A549 (cell line): ENCODE results near the gene NEGR1. TPM values are rescaled to one million over a fixed set of nuclear protein-coding genes. Genes with fewer than 3 reads are reported as not detected.

Experiments used
- ATAC-seq, 2 experiments: fragments of 200-7000 bp in 1 of 2; fragments of >200 bp in 1 of 2; cut with Nextera tagmentation in 1 of 2; cut with Tn5 transposase in 1 of 2; 3 replicates each; pipeline versions ENCODE4 v1.8.0 to v1.9.1; 2018 to 2020; ENCODE audit warnings: mild to moderate bottlenecking in 1 of 2, moderate library complexity in 1 of 2
- CTCF ChIA-PET: fragments of 300-600 bp; sonication (Branson Sonifier 250); formaldehyde crosslinking; extraction: SDS; loops from one replicate; lab custom pipeline; 2021; ENCODE audit warnings: antibody characterized with exemption, inconsistent platforms; lab: Yijun Ruan, JAX
- POLR2A ChIA-PET: fragments of 350-600 bp; formaldehyde crosslinking; extraction: SDS; loops from one replicate; lab custom pipeline; 2021; ENCODE audit warnings: antibody characterized with exemption, inconsistent platforms; lab: Yijun Ruan, JAX
- DNase-seq, 2 experiments: peaks; one replicate each; pipeline versions ENCODE4 v3.0.0 to v3.0.0-alpha.2; 2011 to 2016; ENCODE audit warnings: low read depth in 1 of 2, low spot score in 1 of 2
- FAIRE-seq: peaks from 2 replicates; lab custom pipeline; 2011; peaks lifted over from hg19 to GRCh38; lab: Jason Lieb, UNC
- H3K27ac ChIP-seq, 2 experiments: fragments of >200 bp; sonication (Bioruptor Twin); formaldehyde crosslinking; 3 replicates each; pipeline ENCODE4 v1.5.1; 2016 to 2017
- H3K4me1 ChIP-seq: fragments of >200 bp; sonication (Bioruptor Twin); formaldehyde crosslinking; 3 replicates; pipeline ENCODE4 v1.6.1; 2016
- H3K4me2 ChIP-seq: fragments of >200 bp; sonication (Bioruptor Twin); formaldehyde crosslinking; 3 replicates; pipeline ENCODE4 v1.6.1; 2016
- H3K4me3 ChIP-seq: fragments of >200 bp; sonication (Bioruptor Twin); formaldehyde crosslinking; 3 replicates; pipeline ENCODE4 v1.5.1; 2016
- H3K9me3 ChIP-seq: fragments of >200 bp; sonication (Bioruptor Twin); formaldehyde crosslinking; 3 replicates; pipeline ENCODE4 v1.6.1; 2016
- ATOH8 ChIP-seq: fragments of 250-450 bp; sonication (Bioruptor Pico); IDR thresholded peaks from 2 replicates; pipeline ENCODE4 v1.5.0; 2020; ENCODE audit warnings: low read depth, mild to moderate bottlenecking, moderate library complexity
- BHLHE40 ChIP-seq: IDR thresholded peaks from 2 replicates; pipeline ENCODE4 v1.6.1; 2012; ENCODE audit warnings: low read depth, low read length, inconsistent platforms
- CBX2 ChIP-seq: fragments of 200-600 bp; sonication (generic); IDR thresholded peaks from 2 replicates; pipeline ENCODE4 v1.6.1; 2016; ENCODE audit warnings: low read depth, mild to moderate bottlenecking, borderline replicate concordance
- CBX8 ChIP-seq: fragments of 200-600 bp; sonication (generic); IDR thresholded peaks from 2 replicates; pipeline ENCODE4 v1.6.1; 2016
- EHF ChIP-seq: fragments of 250-450 bp; sonication (Bioruptor Pico); IDR thresholded peaks from 2 replicates; pipeline ENCODE4 v1.5.0; 2020; ENCODE audit warnings: mild to moderate bottlenecking
- FOSB ChIP-seq: fragments of 250-450 bp; sonication (Bioruptor Pico); IDR thresholded peaks from 2 replicates; pipeline ENCODE4 v1.5.0; 2020; ENCODE audit warnings: mild to moderate bottlenecking, moderate library complexity
- HOXA7 ChIP-seq: fragments of 250-450 bp; sonication (Bioruptor Pico); IDR thresholded peaks from 2 replicates; pipeline ENCODE4 v1.5.0; 2020; ENCODE audit warnings: mild to moderate bottlenecking, moderate library complexity
- HOXB5 ChIP-seq: fragments of 250-450 bp; sonication (Bioruptor Pico); IDR thresholded peaks from 2 replicates; pipeline ENCODE4 v1.5.0; 2020; ENCODE audit warnings: mild to moderate bottlenecking, moderate library complexity
- JUNB ChIP-seq: fragments of >200 bp; sonication (Bioruptor Twin); formaldehyde crosslinking; IDR thresholded peaks from 2 replicates; pipeline ENCODE4 v1.6.1; 2016
- KDM1A ChIP-seq: fragments of 200-600 bp; sonication (generic); IDR thresholded peaks from 2 replicates; pipeline ENCODE4 v1.6.1; 2016; ENCODE audit warnings: low read depth, mild to moderate bottlenecking
- PBX3 ChIP-seq: IDR thresholded peaks from 2 replicates; pipeline ENCODE4 v1.6.1; 2012
- PHF8 ChIP-seq: fragments of 200-600 bp; sonication (generic); IDR thresholded peaks from 2 replicates; pipeline ENCODE4 v1.6.1; 2016; ENCODE audit warnings: low read depth, mild to moderate bottlenecking, antibody characterized with exemption, moderate library complexity, borderline replicate concordance
- POLR2A ChIP-seq: IDR thresholded peaks from 2 replicates; pipeline ENCODE4 v1.6.1; 2012; ENCODE audit warnings: mild to moderate bottlenecking, low read length
- POLR2AphosphoS2 ChIP-seq: conservative IDR thresholded peaks from 2 replicates; pipeline ENCODE4 v1.6.1; 2012; ENCODE audit warnings: low read length, improper control_type of control experiment, inconsistent platforms
- RCOR1 ChIP-seq: fragments of 150-350 bp; IDR thresholded peaks from 2 replicates; pipeline ENCODE4 v1.6.1; 2014; ENCODE audit warnings: antibody characterized with exemption, low read length, low read depth
- SMC3 ChIP-seq: fragments of >200 bp; sonication (Bioruptor Twin); formaldehyde crosslinking; IDR thresholded peaks from 3 replicates; pipeline ENCODE4 v1.6.1; 2018; ENCODE audit warnings: inconsistent platforms
- SREBF2 ChIP-seq: fragments of 450-650 bp; IDR thresholded peaks from 2 replicates; pipeline ENCODE4 v1.6.1; 2014; ENCODE audit warnings: mild to moderate bottlenecking, moderate library complexity
- TP53 ChIP-seq: fragments of 250-450 bp; sonication (Bioruptor Pico); IDR thresholded peaks from 2 replicates; pipeline ENCODE4 v1.5.0; 2021; ENCODE audit warnings: mild to moderate bottlenecking, moderate library complexity
- ZNF302 ChIP-seq: fragments of 250-450 bp; sonication (Bioruptor Pico); IDR thresholded peaks from 2 replicates; pipeline ENCODE4 v1.9.0; 2021; ENCODE audit warnings: inconsistent platforms, mild to moderate bottlenecking, moderate library complexity
- ZSCAN20 ChIP-seq: fragments of 250-450 bp; sonication (Bioruptor Pico); IDR thresholded peaks from 2 replicates; pipeline ENCODE4 v1.8.0; 2022; ENCODE audit warnings: mild to moderate bottlenecking, moderate library complexity
- WGBS: methylation state at CpG from one replicate; pipeline ENCODE4 v1.1.6; 2017; ENCODE audit errors: missing lambda C conversion rate; 5-methylcytosine and 5-hydroxymethylcytosine counted together
- polyA plus RNA-seq, 4 experiments: library from polyadenylated mRNA; depleted of rRNA in 3 of 4; stranded (reverse); fragments of >200 nt; fragmentation: RNase III in 1 of 4; extraction: RNeasy Plus Mini Kit Qiagen cat#74134 plus additional on column Dnase treatment in 1 of 4; gene quantifications; 2 replicates in 3 of 4; 3 replicates in 1 of 4; pipeline ENCODE4 v1.2.3, GENCODE V29; 2011 to 2017

The NEGR1 gene
- polyA plus RNA-seq, 2 of the 4 experiments (the other 2 are of a cell fraction), result not detected

GRCh38 chr1:71987181-71987580, 295.2 kb downstream of the NEGR1 start:
- no peak overlapping the region for H3K4me3 ChIP-seq
- no peak for TF ChIP-seq TP53 (CRISPR knock-in tag)
- TF ChIP-seq HOXA7 (CRISPR knock-in tag), result no peak
- no peak for TF ChIP-seq EHF
- no peaks in the 10 kb centered on the region for H3K9me3 ChIP-seq
- WGBS, result 10% methylated on average over 6 of the region's 6 CpGs
- no peak for DNase-seq
- no peaks in the 10 kb centered on the region for H3K4me1 ChIP-seq
- CTCF ChIA-PET, result no interaction called here
- no peak for FAIRE-seq
- no peak overlapping the region for H3K4me2 ChIP-seq
- no peak for ATAC-seq
- H3K27ac ChIP-seq, result no peak overlapping the region
- POLR2A ChIA-PET, result no interaction called here

GRCh38 chr1:71986160-71986559, 296.2 kb downstream of the NEGR1 start:
- ATAC-seq (no peak), FAIRE-seq (no peak), DNase-seq (no peak)
- POLR2A ChIA-PET, result no interaction called here
- no peak for TF ChIP-seq KDM1A
- TF ChIP-seq SMC3, result no peak
- no peak for TF ChIP-seq CBX8
- TF ChIP-seq HOXB5 (CRISPR knock-in tag), result no peak
- TF ChIP-seq, all 56 proteins: peak for 0
- H3K4me3 ChIP-seq, result no peak overlapping the region
- H3K27ac ChIP-seq, result no peak overlapping the region
- no peaks in the 10 kb centered on the region for H3K9me3 ChIP-seq
- CTCF ChIA-PET, result no interaction called here
- H3K4me2 ChIP-seq, result no peak overlapping the region
- 15% methylated on average over 2 of the region's 3 CpGs for whole genome bisulfite sequencing
- H3K4me1 ChIP-seq, result no peaks in the 10 kb centered on the region

- POLR2A ChIA-PET, result no interaction called here
- ATAC-seq (no peak), DNase-seq (no peak), FAIRE-seq (no peak)
- Histone ChIP-seq H3K27ac (no peak overlapping the region), H3K4me2 (no peak overlapping the region), H3K9me3 (no peaks in the 10 kb centered on the region), H3K4me3 (no peak overlapping the region), H3K4me1 (no peaks in the 10 kb centered on the region)
- no peak for TF ChIP-seq PHF8
- TF ChIP-seq ATOH8 (CRISPR knock-in tag), result no peak
- no peak for TF ChIP-seq ZNF302 (CRISPR knock-in tag)
- TF ChIP-seq FOSB (CRISPR knock-in tag), result no peak
- no peak for TF ChIP-seq SREBF2
- TF ChIP-seq KDM1A, result no peak
- no peak for TF ChIP-seq JUNB
- TF ChIP-seq RCOR1, result no peak
- no peak for TF ChIP-seq ZSCAN20 (CRISPR knock-in tag)
- no peak for TF ChIP-seq TP53 (CRISPR knock-in tag)
- TF ChIP-seq CBX2, result no peak
- TF ChIP-seq PBX3, result no peak
- no peak for TF ChIP-seq BHLHE40
- WGBS, result 88% methylated on average over 1 of the region's 1 CpG
- CTCF ChIA-PET, result no interaction called here
Measured at GRCh38 chr1:71980556-71980955, 301.8 kb downstream of the NEGR1 start.

- H3K27ac ChIP-seq, result no peak overlapping the region
- ChIA-PET CTCF (no interaction called here), POLR2A (no interaction called here)
- 4% methylated on average over 1 of the region's 1 CpG for WGBS
- no peaks in the 10 kb centered on the region for H3K4me1 ChIP-seq
- no peak overlapping the region for H3K4me3 ChIP-seq
- TF ChIP-seq HOXB5 (CRISPR knock-in tag), result no peak
- no peak for TF ChIP-seq POLR2AphosphoS2
- no peak for TF ChIP-seq POLR2A
- no peak overlapping the region for H3K4me2 ChIP-seq
- no peaks in the 10 kb centered on the region for H3K9me3 ChIP-seq
- no peak for FAIRE-seq
- ATAC-seq, result no peak
- DNase-seq, result no peak
Measured at GRCh38 chr1:71979882-71980281, 302.5 kb downstream of the NEGR1 start.
